ENCODE results near the gene JOSD2. TPM values are rescaled to one million over a fixed set of nuclear protein-coding genes. Genes with fewer than 3 reads are reported as not detected.

The JOSD2 gene
- total RNA-seq, 1 experiment from 2014 or later: 40.9 TPM

DNA sequence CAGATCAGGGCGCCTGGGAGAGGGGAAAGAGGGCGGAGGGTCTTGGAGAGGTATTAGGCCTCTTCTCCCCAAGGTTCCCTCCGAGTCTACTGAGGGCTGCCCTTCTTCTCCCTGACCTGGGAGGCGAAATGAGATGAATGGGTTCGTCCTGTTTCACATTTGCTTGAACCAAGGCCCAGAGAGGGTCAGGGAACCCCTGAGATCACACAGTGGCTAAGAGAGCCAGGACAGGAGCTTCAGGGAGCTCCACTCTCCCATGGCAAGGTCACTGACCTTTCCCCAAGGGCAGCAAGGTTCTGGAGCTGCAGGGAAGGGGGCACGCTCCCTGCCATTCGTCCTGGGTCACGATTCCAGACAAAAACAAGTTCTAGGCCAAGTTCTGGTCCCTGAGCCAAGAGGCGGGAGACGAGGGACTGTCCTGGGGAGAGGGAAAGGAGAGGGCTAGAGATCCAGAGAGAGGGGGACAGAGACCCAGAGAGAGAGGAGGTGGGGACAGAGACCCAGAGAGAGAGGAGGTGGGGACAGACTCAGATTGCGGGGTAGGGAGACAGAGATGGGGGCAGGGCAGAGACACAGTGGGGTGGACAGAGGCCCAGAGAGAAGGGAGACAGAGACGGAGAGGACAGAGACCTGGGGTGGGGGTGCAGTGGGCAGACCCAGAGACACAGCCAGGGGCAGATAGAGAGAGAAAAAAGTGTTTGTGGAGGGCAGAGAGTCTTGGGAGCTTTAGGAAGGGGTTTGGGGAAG, 2.2 kb upstream of the JOSD2 start:
- H3K27ac ChIP-seq (ENCODE audit: low read depth, low read length): no peak overlapping the region
- H3K9me3 ChIP-seq (ENCODE audit: control insufficient read depth in 1 of 2, insufficient read depth in 1 of 2, low read depth in 1 of 2, low read length in 2 of 2): no peaks in the 10 kb centered on the region
- H3K4me3 ChIP-seq (replicated peaks in 1 of 2; ENCODE audit: low read depth in 1 of 2, low read length in 2 of 2): no peak overlapping the region
- no TSS peak for BruUV-seq (replicated peaks)
- H3K9me2 ChIP-seq (ENCODE audit: insufficient read depth): no peaks in the 10 kb centered on the region
- no peak overlapping the region for H3K4me2 ChIP-seq (ENCODE audit: low read length)
- ChIA-PET POLR2A (no interaction called here), CTCF (no interaction called here), RAD21 (ENCODE audit: low non-redundant PET in 1 of 2, low total read pairs in 2 of 2, uncharacterized antibody in 2 of 2, unreplicated experiment in 2 of 2) (no interaction called here)
- TF ChIP-seq YY1 (IDR thresholded peaks at IDR 0.05; ENCODE audit: extremely low read depth, insufficient replicate concordance, low read depth, low read length): no peak
- TF ChIP-seq ELF1 (IDR thresholded peaks at IDR 0.05; ENCODE audit: borderline replicate concordance, low read depth): no peak
- TF ChIP-seq RAD21 (IDR thresholded peaks at IDR 0.05; ENCODE audit: low read depth): no peak
- TF ChIP-seq CEBPB (IDR thresholded peaks at IDR 0.05; ENCODE audit: low read depth): no peak
- TF ChIP-seq, protein P1, sequence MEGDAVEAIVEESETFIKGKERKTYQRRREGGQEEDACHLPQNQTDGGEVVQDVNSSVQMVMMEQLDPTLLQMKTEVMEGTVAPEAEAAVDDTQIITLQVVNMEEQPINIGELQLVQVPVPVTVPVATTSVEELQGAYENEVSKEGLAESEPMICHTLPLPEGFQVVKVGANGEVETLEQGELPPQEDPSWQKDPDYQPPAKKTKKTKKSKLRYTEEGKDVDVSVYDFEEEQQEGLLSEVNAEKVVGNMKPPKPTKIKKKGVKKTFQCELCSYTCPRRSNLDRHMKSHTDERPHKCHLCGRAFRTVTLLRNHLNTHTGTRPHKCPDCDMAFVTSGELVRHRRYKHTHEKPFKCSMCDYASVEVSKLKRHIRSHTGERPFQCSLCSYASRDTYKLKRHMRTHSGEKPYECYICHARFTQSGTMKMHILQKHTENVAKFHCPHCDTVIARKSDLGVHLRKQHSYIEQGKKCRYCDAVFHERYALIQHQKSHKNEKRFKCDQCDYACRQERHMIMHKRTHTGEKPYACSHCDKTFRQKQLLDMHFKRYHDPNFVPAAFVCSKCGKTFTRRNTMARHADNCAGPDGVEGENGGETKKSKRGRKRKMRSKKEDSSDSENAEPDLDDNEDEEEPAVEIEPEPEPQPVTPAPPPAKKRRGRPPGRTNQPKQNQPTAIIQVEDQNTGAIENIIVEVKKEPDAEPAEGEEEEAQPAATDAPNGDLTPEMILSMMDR (IDR thresholded peaks at IDR 0.05 in 2 of 3, conservative IDR thresholded peaks at IDR 0.05 in 1 of 3; ENCODE audit: borderline replicate concordance in 1 of 3, insufficient read depth in 1 of 3, low read depth in 2 of 3, low read length in 2 of 3): no peak
- TF ChIP-seq EZH2 (IDR thresholded peaks at IDR 0.05): no peak
- no peak for TF ChIP-seq FOSL1 (IDR thresholded peaks at IDR 0.05; ENCODE audit: low read depth)
- TF ChIP-seq EGR1 (IDR thresholded peaks at IDR 0.05; ENCODE audit: low read depth): no peak
- no peak overlapping the region for H2AFZ ChIP-seq (ENCODE audit: low read depth, low read length, poor library complexity, severe bottlenecking)
- H3K4me1 ChIP-seq (ENCODE audit: control insufficient read depth in 1 of 2, insufficient read depth in 2 of 2, low read length in 2 of 2): peaks cover 3 to 15% of the 10 kb centered on the region in 2 experiments; a peak in 3 of 4 replicates
- H3K9ac ChIP-seq (ENCODE audit: low read length): no peak overlapping the region
- intact Hi-C loops (cut with micrococcal nuclease): no loop called here
- peaks cover 8% of the 10 kb centered on the region; the same call in 1 of the 2 replicates for H3K79me2 ChIP-seq (ENCODE audit: insufficient read depth, low read length)
- ATAC-seq: no peak
- H3K36me3 ChIP-seq (ENCODE audit: control insufficient read depth in 1 of 2, insufficient read depth in 2 of 2, low read length in 2 of 2): no peaks in the 10 kb centered on the region
- DNase-seq (ENCODE audit: low read depth, low spot score): no peak
- no peaks in the 10 kb centered on the region for H3K27me3 ChIP-seq (ENCODE audit: insufficient read depth, low read length)
- H4K20me1 ChIP-seq (ENCODE audit: insufficient read depth): no peaks in the 10 kb centered on the region

Measured in HCT116 (cell line).